Measurements from ENCODE around the gene LRRC14B.

Gene LRRC14B

DNA sequence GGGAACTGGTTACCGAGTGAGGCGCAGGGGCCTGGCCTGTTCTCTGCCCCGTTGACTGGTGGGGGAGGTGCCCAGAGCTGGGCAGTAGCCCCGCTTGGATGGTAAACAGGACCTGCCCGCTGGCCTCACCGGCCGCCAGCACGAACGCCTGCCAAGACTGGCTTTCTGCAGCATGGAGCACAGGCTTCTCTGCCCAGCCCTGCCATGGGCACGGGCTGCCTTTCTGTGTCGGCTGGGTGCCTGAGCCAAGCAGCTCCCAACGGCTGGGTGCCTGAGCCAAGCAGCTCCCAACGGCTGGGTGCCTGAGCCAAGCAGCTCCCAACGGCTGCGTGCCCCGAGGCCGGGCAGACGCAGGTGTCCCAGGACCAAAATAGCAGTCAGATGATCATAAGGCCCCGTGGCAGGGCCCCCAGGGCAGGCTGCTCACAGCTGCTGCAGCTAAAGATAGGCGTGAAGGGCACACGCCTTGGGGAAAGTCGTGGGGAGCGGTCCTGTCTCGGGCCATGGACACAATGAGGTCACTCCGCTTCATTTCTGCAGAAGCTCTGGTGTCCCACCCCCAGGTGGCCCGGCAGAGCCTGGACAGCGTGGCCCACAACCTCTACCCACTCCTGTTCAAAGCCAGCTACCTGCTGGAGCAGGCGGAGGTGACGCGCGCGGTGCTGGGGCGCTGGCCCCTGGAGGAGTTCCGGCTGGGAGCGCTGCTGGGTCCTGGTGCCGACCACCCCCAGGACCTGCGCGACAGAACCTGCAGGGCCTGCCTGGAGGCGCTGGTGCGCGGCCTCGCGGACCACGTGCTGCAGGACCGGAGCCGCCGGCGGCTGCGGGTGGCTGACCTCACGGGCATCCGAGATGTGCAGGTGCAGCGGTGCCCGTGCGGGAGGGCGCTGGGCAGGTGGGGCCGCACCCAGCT, at the start of gene LRRC14B:
Gene LRRC14B, plus strand, starts transcription at position 460 of the 913 bp plus-strand sequence. Its CDS starts 44 bp downstream, at position 504.
- no peak for FAIRE-seq

DNA sequence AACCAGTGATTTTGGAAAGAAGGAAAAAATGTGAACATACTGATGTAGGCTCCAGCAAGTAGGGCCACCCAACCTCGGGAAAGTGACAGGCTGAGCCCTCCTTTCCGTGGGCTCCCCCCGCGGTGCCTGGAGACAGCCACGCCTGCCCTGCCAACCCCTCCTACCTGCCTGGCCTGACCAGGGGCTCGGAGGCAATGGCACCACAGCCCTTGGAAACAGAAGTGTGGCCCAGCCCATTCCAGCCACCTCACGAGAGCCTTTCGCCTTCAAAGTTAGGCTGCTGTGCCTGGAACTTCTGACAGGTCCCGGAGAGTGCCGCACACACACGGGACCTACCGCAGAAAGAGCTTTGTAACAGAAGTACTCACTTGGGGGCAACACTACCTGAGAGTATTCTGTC, 49.5 kb upstream of the LRRC14B start:
- FAIRE-seq = no peak

DNA sequence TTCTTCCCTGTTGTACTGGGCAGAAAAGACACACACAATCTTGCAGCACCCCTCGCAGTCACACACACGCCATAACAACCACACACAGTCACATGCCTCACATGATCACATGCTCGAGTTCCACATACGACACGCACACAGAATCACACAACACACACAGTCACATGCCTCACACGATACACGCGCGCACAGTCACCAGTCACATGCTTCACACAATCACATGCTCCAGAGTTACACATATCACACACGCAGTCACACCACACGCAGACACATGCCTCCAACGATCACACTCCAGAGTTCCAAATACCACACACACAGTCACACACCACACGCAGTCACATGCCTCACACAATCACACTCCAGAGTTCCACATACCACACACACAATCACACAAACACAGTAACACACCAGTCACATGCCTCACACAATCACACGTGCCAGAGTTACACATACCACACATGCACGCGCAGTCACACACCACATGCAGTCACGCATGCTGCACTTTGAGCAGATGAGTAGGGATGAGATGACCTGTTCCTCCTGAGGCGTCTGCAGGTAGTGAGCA, 49.0 kb upstream of the LRRC14B start:
- FAIRE-seq = no peak

DNA sequence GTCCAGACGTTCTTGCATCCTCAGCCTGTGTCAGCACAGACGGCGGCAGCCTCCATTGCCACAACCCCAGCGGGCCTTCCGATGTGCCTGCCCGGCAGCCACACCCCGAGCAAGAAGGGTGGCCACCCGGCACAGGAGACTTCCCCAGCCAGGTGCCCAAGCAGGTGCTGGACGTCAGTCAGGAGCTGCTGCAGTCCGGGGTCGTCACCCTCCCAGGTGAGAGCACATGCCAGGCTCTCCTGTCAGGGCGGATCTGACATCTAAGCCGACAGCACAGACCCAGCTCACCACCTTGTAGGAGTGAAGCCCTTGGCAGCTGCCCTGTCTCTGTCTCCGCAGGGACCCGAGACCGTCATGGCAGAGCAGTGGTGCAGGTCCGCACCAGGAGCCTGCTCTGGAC, 48.3 kb upstream of the LRRC14B start:
- no peak for FAIRE-seq

DNA sequence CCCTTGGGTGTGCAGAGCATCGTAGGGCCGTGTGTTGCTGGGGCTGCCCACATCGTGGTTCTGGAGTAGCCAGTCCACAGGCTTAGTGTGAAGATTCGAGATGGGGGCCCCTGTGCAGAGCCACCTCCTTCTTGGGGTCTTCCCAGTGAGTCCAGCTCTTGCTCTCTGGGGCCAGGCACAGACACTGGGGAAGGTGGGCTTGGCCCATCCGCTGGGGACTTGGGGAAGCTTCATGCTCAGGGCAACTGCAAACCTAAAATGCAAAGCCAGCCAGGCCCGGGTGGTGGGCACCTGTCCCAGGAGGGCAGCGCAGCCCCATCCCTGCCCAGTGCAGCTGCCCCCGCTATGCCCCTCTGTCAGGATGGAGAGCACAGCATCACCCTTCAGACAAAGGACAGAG, 46.4 kb upstream of the LRRC14B start:
- no peak for FAIRE-seq

DNA sequence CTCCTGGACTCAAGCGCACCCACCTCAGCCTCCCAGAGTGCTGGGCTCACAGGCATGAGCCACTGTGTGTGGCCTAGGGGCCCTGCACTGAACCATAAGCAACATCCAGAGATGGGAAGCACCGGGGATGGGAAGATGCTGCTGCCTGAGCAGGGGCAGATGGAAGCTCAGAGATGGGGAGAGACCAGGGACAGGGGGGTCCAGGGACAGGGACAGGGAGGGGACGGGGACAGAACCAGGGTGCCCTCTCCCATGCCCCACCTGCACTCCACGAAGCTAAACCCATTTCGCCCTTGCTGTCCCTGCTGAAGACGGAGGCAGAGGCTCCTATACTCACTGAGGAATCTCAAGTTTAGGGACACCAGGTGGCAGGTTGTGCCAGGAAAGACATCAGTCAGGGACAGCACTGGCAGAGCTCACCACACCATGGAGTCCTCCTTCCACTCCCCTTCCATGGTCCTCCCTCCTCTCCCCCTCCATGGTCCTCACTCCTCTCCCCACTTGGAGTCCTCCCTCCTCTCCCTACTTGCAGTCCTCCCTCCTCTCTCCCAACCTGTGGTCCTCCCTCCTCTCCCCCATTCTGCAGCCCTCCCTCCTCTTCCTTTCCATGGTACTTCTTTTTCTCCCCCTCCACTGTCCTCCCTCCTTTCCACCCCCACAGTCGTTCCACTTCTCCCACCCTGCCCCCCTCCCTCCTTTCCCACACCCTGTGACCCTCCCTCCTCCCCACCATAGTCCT, 45.5 kb upstream of the LRRC14B start:
- FAIRE-seq = no peak

DNA sequence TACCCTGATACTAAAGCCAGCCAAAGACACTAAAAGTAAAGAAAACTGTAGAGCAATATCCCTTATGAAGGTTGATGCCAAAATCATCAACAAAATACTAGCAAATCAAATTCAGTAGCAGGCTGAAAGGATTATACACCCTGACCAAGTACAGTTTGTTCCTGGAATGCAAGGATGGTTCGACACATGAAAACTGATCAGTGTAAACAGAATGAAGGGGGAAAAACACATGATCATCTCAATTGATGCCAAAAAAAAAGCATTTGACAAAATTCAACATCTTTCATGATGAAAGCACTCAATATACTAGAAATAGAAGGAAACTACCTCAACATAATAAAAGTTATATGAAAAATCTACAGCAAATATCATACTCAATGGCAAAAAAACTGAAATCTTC, 43.5 kb upstream of the LRRC14B start:
- FAIRE-seq = no peak

DNA sequence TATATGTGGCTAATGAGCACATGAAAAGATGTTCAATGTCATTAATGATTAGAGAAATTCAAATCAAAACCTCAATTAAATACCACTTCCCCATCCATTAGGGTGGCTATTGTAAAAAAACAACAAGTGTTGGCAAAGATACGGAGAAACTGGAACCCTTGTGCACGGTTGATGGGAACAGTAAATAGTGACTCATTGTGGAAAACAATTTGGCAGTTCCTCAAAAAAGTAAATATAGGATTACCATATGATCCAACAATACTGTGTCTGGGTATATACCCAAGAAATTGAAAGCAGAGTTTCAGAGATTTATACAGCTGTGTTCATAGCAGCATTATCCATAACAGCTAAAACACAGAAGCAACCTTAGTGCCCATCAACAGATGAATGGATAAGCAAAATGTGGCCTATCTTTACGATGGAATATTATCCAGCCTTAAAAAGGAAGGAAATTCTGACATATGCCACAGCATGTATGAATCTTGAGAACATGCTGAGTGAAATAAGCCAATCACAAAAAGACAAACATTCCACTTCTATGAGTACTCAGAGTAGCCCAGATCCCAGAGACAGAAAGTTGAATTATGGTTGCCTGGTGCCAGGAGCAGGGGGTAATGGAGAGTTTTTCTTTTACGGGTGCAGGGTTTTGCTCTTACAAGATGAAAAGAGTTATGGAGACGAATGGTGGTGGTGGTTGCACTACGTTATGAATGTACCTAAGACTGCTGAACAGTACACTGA, 41.4 kb upstream of the LRRC14B start:
- FAIRE-seq = no peak

DNA sequence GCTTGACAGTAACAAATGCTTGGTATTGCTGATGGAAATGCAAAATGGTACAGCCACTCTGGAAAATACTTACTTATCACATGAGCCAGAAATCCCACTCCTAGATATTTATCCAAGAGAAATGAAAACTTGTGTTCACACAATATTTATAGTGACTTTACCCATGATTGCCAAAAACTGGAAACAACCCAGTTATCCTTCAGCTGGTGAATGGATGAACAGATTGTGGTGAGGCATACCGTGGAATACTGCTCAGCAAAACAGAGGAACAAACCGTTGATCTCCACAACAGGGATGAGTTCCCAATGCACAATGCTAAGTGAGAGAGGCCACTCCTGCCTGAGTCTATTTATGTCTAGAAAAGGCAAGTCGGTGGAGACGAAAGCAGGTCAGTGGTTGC, 40.5 kb upstream of the LRRC14B start:
- no peak for FAIRE-seq

DNA sequence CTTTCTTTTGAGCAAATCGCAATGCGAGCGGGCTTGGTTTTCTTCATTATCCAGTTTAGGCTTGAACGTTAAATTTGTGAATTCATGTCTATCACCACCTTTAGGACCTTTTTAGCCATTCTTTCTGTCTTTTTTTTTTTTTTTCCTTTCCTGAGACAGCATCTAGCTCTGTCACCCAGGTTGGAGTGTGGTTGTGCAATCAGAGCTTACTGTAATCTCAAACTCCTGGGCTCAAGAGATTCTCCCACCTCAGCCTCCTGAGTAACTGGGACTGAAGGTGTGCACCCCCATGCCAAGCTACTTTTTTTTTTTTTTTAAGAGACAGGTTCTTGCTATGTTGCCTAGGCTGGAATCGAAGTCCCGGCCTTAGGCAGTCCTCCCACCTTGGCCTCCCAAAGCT, 39.2 kb upstream of the LRRC14B start:
- no peak for FAIRE-seq

DNA sequence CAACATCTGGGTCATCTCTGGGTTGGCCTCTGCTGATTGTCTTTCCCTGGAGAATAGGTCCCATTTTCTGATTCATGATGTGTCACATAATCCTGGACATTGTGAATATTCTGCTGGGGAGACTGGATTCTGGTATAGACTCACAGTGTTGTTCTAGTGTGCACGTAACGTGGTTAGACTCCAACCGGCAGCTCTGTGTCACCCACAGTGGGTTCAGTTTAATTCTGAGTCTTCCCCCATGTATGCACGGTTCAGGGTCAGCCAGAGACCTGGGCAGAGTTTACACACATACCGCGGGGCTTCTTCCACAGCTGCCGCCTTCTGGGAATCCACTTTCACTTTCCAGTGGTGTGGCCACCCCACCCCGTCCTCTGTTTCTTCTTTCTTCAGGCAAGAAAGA, 38.0 kb upstream of the LRRC14B start:
- FAIRE-seq = no peak

DNA sequence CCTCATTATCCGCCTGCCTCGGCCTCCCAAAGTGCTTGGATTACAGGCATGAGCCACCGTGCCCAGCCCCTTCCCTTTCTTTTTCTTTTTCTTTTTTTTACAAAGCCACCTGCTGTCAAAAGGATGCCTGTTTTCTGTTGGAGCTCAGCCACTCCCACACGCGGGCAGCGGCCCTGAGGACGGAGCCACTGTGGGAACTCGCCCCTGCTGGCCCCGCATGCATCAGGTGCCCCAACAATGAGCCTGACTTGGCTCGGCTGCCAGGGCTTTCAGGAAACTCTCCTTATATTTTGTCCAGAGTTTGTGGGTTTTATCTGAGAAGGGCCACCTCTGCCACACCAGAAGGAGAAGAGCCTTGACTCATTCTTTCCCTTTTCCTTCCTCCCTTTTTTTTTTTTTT, 37.1 kb upstream of the LRRC14B start:
- no peak for FAIRE-seq

DNA sequence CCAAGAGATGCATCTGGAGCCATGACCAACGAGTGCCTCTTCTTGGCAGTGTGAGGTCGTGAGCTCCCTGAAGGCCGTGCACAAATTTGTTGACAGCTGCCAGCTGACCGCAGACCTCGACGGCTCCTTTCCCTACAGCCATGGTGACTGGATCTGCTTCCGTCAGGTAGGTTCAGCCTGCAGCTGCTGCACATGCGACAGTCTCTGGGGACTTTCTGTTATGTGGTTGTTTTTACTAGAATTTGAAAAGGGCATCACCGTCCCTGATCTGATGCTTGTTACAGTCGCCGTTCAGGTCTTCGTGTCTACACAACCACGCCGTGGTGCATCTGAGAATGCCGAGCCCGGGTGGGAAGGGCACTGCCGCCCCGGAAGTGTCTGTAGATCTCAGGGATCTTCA, 36.5 kb upstream of the LRRC14B start:
- FAIRE-seq = no peak

DNA sequence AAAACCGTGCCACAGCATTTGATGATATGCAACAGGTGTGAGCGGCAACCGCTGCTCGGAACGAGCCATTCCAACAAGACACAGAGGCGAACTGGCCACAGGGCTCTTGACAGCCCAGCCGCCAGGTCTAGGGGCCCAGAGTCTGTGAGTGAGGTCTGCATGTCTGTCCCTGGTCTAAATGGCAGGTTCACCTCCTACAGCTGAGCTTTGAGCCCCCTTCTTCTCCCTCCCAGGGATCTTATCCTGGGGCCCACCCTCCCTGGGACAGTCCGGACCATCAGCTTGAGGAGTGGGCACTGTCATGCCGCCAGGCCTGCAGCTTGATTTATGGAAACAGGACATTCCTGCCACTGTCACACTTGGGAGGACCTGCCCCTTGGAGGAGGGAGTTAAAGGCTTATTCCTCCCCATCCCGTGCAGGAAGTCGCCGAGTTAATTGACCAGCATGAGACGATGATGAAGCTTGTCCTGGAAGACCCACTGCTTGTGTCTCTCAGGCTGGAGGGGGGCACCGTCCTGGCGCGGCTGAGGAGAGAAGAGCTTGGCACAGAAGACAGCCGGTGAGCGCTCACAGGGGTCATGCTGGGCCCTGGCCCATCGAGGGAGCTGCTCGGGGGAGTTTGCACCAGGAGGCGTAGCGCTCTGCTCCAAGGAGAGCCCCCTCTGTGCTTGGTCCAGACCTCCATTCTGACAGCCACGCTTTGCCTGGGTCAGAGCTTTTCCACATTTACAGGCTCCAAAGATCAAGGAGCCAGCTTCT, 35.5 kb upstream of the LRRC14B start:
- no peak for FAIRE-seq

DNA sequence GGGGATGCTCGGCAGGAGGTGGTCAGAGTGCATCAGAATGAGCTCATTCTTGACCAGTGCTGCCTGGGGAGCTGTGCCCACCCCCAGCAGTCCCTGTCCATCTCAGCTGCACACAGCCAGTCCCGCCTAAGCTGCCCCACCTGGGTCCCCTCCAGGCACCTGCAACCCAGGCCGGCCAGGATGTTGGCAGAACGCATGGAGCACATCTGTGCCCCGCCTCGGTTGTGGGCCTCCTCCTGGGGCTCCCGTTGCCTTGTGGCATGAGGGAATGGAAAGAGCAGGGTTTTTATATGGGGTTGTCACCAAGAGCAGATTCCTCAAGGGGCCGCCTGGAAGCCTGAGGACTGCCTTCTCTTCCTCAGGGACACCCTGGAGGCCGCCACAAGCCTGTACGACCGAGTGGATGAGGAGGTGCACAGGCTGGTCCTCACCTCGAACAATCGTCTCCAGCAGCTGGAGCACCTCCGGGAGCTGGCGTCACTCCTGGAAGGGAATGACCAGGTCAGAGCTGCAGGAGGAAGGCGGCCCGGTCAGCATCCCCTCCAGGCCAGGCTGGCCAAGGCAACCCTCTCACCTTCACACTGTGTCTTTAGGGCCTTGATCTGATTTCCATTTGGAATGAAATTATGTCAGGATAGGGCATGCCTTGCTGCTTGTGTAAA, 34.8 kb upstream of the LRRC14B start:
- no peak for FAIRE-seq

DNA sequence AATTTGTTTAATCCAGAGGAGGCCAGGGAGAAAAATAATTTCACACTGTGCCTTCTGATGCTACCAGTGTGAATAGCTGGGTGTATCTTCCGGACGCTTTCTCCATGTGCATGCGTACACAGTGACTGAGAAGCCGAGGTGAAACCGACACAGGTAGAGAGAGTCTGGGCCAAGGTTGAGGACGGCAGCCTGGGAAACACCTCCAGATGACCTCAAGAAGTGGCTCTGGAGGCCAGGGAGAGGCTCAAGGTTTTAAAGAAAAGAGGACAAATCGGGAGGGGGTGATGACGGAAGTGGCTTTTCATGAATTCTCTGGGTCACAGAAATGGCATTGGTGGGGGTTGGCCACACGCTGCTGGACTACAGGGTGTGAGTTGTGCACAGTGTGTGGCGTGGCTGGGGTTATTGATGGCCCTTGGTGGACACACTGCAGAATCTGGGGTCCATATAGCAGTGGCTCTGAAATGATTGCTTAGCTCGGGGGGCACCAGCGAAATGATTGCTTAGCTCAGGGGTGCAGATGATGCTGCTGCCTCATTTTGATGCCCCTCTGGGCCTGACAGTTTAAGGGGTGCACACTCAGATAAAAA, 34.1 kb upstream of the LRRC14B start:
- FAIRE-seq = no peak

DNA sequence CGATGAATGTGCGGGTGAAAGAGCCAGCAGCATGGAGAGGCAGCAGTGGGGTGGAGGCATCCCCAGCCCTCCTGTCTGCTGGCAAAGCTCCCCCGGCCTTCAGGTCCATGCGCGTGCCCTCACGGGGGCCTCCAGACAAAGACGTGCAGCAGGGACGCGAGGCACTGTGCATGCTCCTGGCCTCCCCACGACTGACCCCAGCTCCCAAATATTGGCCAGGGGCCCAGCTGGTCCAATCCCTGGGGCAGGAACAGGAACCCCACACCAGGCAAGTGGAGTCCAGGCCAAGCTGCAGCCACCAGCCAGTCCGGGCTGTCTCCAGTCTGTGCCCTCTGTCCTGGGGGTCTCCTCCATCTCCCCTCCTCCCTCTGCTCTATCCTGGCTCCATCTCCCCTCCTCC, 33.5 kb upstream of the LRRC14B start:
- FAIRE-seq = no peak

DNA sequence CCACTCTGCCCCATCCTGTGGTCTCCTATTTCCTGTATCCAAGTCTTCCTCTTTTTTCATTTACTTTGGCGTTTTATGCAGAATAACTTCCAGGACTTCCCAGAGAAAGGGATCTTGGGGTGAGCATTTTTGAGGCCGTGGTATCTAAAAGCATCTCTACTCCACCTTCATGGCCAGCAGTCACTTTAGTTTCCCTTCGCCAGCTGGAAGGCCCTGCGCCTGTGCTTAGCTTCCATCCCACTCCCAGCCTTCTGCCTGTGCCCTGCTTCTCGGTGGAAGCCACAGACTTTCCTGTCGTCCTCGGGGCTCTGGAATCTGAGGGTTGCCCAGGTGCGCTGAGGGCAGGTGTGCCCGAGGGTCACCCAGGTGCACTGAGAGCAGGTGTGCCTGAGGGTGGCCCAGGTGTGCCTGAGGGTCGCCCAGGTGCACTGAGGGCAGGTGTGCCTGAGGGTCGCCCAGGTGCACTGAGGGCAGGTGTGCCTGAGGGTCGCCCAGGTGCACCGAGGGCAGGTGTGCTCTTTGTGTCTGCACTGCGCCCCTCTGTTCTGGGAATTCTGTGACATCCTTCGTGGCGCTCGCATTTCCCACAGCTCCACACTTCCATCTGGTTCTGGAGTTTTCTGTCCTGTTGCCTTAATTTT, 32.4 kb upstream of the LRRC14B start:
- no peak for FAIRE-seq

DNA sequence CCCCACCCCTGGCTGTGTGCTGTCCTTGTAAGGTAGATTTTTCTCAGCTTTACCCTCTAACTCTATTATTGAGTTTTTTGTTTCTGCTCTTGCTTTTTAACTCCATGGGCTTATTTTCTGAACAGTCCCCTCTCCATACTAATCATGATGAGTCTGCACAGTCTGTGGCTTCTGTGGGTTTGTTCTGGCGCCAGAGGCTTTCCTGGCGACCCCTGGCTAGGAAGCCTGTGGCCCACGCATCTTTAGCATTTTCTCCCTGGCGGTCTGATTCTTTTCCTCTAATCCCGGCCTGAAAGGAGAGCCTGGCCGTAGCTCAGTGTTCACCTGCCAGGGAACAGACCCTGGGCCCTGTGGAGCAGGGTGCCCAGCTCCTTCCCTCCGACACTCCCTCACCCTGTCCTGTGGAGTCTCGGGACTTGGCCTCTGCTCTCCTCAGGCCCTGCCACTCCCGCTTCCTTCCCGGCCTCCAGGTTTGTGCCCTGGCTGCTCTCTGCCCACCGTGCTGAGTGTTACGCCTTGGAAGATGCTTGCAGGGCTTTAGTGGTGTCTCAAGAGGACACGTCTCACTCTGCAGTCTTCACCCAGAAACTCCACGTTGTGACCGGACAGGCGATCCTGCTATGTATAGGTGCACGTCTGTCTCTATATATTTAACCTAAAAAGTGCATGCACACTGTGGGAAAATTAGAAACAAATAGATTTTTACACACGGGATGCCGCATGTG, 31.7 kb upstream of the LRRC14B start:
- no peak for FAIRE-seq

DNA sequence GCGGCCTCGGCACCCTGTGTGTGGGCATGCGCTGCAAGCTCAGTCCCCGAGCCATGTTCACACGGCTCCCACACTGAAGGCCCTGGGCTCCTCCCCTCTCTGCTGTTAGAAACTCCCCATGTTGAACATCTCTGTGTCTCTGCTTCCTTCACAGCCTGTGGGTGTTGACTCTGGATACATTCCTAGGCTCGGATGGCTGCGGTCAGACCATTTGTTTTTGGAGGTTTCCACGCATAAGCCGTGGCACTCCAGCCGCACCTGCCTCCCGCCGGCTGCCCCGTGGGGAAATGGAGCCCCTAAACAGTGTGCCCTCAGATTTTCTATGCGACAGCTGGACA, 31.2 kb upstream of the LRRC14B start:
- no peak for FAIRE-seq

Data from islet of Langerhans (tissue), 1 donor.